Activated T-cell treated with anti-CD3 and anti-CD28 coated beads for 24 hours (primary cell): ENCODE measurements around the gene TNFRSF14.
"Not testable (repeated sequence)": the region's sequence is repeated elsewhere in the genome, so short reads cannot be mapped to it uniquely, and the experiment has no call there.

Experiments used
- DNase-seq: peaks from one replicate; pipeline ENCODE4 v3.0.0-alpha.2; 2020; ENCODE audit warnings: low read depth

The TNFRSF14 gene

GRCh38 chr1:2569060-2569459 is 12.9 kb downstream of the TNFRSF14 start:
- DNase-seq = no peak

GRCh38 chr1:2569703-2570102 is 13.5 kb downstream of the TNFRSF14 start:
- not testable (repeated sequence) for DNase-seq

- DNase-seq = no peak
Observed at GRCh38 chr1:2570332-2570731, 14.2 kb downstream of the TNFRSF14 start.

- no peak for DNase-seq
Observed at GRCh38 chr1:2571348-2571747, 15.2 kb downstream of the TNFRSF14 start.

GRCh38 chr1:2573250-2573920 is 17.2 kb downstream of the TNFRSF14 start:
- no peak for DNase-seq

- no peak for DNase-seq
Observed at GRCh38 chr1:2574350-2574749, 18.2 kb downstream of the TNFRSF14 start.

- no peak for DNase-seq
Observed at GRCh38 chr1:2575801-2576663, 19.9 kb downstream of the TNFRSF14 start.

GRCh38 chr1:2577565-2578075 is 21.4 kb downstream of the TNFRSF14 start:
- DNase-seq = not testable (repeated sequence)

GRCh38 chr1:2578758-2579118 is 22.6 kb downstream of the TNFRSF14 start:
- DNase-seq = no peak

GRCh38 chr1:2580691-2581090 is 24.5 kb downstream of the TNFRSF14 start:
- DNase-seq = no peak

- no peak for DNase-seq
Observed at GRCh38 chr1:2582391-2582790, 26.2 kb downstream of the TNFRSF14 start.

- DNase-seq = no peak
Observed at GRCh38 chr1:2583331-2583791, 27.2 kb downstream of the TNFRSF14 start.

GRCh38 chr1:2583871-2584351 is 27.7 kb downstream of the TNFRSF14 start:
- DNase-seq = no peak

- DNase-seq = no peak
Observed at GRCh38 chr1:2584686-2585317, 28.6 kb downstream of the TNFRSF14 start.

GRCh38 chr1:2585318-2586092 is 29.3 kb downstream of the TNFRSF14 start:
- DNase-seq = peak; percentile 57

- peak; percentile 96 for DNase-seq
Observed at GRCh38 chr1:2586154-2587070, 30.2 kb downstream of the TNFRSF14 start, which contains the start of gene PRXL2B. TSS of gene PRXL2B (plus strand) at chr1:2586777. CDS start at chr1:2586886, 109 bp downstream.

- DNase-seq = no peak
Observed at GRCh38 chr1:2587071-2587859, 31.1 kb downstream of the TNFRSF14 start.

GRCh38 chr1:2587860-2588571 is 31.8 kb downstream of the TNFRSF14 start:
- DNase-seq = no peak
